GM19328 (cell line): ENCODE measurements around the gene SIPA1L3.

Experiments used
- ATAC-seq: cut with Tn5 transposase; IDR thresholded peaks from one replicate; pipeline ENCODE4 v1.9.1; 2021; ENCODE audit warnings: mild to moderate bottlenecking, moderate library complexity; ENCODE audit not compliant: unreplicated experiment

Gene SIPA1L3

DNA sequence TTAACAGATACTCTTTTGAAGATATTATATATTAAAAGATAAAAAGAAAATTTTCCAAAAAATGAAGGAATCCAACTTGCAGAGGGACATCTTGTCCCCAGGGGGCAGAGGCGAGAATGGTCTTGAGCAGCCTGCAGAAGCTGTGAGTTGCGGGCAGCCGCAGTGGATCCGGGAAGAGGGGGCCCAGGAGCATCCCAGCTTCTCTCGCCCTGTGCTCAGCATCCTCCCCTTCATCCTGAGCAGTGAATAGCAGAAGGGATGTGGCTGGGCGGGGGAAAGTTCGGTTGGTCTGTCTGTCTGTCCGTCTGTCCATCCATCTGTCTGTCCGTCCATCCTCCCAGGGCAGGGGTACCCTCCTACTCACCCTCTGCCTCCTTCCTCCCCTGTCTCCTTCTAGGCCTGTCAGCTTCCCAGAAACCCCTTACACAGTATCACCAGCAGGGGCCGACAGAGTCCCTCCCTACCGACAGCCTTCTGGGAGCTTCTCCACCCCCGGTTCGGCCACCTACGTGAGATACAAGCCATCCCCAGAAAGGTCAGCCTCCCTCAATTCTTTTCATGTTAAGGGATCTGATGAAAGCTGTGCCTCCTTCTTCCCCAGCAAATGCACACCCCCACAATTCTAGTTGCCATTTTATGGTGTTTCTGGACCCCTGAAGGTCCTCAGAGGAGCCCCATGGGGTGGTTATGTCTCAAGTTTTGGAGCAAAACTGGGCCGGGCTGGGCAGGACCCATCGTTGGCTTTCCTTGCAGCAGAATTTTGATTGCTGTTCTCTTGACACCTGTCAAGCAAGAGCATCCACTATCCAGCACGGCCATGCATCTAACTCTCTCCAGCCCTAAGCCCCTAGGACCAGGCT lies 235.4 kb downstream of the SIPA1L3 start:
- ATAC-seq: no peak

DNA sequence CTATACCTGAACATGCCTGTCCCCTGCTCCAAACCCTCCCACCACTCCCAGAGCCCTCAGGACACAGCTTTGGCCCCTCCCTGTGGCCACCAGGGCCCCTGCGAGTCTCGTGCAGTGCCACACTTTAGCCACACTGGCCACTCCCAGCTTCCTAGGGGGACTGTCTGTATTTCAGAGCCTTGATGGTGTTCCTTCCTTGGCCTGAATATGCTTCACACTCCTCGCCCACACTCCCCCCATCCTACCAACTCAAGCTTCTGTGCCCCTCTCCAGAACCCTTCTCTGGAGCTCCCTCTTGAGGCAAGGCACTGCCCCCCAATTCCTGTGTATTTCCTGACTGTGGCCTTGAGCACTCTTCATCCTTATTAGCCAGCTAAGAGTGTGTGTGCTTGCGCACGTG lies 236.8 kb downstream of the SIPA1L3 start:
- no peak for ATAC-seq

DNA sequence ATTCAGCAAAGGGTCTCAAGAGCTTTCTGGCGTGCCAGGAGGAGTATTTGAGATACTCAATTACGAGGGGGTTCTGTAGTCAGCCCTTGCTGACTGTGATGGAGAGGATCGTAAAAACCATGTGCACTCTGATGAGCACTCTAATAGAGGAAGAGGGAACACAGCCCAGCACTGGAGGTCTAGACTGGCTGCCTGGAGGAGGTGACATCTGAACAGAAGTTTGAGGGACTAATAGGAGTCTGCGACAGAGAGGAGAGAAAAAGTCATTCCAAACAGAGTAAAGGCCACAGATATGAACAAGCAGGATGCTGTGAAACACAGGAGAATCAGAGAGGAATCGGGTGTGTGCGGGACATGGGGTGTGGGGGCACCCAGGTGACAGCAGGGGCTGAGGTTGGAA lies 237.7 kb downstream of the SIPA1L3 start:
- ATAC-seq: no peak

DNA sequence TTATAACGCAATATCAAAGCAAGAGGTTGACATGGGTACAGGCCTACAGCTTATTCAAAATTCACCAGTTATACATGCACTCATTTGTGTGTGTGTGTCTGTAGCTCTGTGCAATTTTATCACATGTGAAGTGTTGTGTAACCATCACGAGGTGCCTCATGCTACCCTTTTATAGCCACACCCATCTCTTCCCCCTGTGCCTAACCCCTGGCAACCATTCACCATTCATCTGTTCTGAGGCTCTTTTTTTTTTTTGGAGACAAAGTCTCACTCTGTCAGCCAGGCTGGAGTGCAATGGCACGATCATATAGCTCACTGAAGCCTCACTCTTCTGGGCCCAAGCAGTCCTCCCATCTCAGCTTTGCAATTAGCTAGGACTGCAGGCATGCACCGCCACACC lies 238.6 kb downstream of the SIPA1L3 start:
- ATAC-seq: no peak

DNA sequence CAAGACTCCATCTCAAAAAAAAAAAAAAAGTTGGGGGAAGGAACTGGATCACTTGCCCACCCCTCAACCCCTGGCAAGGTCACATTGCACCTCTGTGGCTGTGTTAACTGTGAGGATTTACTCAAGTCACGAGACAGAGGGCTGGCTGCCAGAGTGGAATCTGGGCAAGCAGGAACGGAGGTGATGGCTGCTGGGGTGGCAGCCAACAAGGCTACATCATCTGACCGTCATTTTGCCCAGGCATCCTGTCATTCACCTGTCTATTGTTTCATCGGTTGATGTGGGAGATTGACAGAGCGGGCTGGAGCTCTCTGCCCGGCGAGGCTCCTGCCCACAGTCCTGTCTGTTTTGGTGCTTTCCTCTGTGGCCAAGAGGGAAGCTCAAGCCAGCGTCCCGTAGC lies 241.3 kb downstream of the SIPA1L3 start:
- no peak for ATAC-seq

DNA sequence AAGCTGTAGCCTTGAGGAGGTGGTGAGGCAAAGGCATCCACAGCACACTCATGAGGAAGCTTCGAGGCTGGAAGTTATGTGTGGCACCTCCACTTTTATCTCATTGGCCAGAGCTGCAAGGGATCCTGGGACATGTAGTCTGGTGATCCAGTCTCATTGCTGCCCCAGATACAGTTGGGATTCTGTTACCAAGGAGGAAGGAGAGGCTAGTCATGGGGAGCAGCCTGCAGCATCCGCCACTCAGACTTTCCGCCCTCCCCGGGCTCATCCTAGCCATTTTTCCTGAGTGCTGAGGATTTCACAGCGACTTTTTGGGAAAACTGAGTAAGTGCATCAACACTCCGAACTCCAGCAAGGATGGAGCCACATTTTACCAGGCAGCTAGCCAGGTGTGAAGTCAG lies 242.7 kb downstream of the SIPA1L3 start:
- no peak for ATAC-seq

DNA sequence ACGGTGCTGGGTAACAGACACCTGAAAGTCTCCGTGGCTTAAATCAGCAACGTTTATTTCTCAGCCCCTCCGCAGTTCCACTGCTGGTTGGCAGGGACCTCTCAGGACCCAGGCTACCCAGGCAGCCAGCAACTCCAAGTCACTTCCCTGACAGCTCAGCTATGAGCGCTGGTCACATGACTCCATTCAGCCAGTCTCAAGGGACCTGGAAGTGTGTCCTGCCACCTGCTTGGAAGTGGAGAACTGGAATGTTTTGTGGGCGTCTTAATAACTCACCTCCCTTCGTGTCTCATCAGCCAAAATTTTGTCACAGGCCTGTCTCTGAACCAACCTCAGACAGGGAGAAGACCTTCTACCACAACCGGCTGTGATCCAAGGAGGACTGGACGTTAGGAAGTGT lies 244.2 kb downstream of the SIPA1L3 start:
- no peak for ATAC-seq

DNA sequence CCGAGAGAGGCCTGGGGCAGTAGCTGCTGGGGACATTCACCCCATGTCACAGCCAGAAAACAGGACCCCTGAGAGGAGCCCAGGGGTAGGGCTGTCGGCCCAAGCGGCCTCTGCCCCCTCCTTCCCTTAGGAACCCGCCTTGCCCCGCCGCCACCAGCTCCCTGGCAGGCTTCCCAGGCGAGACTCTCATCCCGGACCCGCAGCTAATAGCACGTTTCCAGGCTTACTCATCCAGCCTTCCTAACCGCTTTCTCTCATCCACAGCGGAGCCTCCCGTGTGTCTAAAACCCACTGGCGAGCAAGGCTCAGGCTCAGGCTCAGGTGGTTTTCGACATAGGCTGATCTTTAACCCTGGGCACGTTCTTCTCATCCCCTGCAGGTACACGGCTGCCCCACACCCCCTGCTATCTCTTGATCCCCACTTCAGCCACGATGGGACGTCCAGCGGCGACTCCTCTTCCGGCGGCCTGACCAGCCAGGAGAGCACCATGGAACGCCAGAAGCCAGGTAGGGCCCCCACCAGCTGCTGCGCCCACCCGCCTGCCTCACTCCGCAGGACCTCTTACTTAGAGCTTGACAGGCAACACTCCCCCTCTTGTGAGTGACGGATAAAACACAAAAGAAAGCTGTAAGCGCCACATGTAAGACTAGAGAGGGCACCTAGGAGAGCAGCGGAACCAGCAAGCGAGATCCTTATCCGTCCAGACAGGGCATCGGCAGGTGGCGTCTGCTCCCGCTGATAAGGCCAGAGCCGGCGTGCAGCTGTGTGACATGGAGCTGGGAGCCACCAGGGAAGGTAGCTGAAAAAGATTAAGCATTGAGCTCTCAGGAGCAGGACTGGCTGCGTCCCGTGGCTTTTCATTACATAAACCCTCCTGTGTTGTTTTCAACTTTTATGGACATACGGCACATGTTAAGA lies 245.7 kb downstream of the SIPA1L3 start:
- ATAC-seq: no peak

DNA sequence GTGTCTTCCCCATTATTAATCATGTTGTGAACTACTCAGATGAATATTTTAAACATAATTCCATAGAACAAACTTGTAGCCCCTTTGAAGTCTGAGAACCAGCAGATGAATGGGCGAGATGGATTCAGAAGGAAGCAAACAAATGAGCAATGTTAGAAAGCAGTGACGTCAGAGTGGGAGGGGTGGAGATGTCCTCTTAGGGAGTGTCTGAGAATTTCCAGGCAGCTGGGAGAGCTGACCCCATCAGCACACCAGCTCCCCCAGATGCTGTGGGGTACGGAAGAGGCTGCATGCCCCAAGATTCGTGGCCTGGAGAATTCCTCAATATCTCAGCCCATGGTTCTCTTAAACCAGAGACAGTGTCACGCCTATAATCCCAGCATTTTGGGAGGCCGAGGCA lies 248.4 kb downstream of the SIPA1L3 start:
- no peak for ATAC-seq

DNA sequence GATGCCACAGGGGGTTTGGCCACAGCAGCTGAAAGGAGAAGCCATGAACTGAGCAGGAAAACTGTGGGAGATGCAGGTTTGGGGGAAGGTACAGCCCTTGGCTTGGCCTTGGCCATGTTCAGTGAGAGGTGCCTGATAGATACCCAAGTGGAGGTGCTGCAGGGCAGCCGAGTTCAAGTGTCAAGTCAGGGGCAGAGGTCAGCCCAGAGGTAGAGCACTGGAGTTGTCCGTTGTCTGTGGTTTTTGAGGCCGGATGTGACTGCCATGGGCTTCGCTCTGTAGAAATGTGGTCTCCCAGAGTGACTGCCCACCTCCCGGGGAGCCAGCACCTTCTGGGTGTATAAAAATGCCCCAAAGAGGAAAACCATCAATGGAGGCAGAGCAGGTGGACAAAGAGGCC lies 251.7 kb downstream of the SIPA1L3 start:
- no peak for ATAC-seq

DNA sequence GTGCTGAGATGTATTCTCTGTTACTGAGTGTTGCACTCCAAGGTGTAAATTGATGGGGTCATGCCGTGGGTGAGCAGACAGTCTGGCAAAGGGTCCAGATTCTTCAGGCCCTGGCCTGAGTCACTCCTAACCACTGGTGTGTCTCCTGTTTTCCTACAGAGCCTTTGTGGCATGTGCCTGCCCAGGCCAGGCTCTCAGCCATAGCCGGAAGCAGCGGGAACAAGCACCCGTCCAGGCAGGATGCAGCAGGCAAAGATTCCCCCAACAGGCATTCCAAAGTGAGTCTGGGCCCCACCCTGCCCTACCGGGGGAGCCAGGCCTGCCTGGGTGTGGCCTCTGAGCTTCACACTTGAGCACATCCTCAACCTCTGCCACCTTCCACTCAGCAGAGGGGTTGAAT lies 255.1 kb downstream of the SIPA1L3 start:
- no peak for ATAC-seq

DNA sequence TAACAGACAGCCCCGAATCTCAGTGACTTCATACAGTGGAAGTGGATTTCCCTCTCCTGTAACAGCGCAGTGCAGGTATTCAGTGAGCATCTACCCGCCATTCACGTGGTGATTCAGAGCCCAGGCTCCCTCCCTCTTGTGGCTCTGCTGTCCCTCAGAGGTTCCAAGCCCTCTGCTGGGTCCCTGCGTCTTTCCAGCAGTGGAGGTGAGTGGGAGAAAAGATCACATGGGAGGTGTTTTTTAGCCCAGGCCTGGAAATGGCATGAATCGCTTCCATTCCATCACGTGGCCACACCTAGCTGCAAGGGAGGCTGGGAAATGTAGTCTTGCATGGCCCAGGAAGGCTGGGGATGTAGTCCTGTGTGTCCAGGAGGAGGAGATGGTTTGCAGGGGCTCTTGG lies 255.6 kb downstream of the SIPA1L3 start:
- no peak for ATAC-seq

DNA sequence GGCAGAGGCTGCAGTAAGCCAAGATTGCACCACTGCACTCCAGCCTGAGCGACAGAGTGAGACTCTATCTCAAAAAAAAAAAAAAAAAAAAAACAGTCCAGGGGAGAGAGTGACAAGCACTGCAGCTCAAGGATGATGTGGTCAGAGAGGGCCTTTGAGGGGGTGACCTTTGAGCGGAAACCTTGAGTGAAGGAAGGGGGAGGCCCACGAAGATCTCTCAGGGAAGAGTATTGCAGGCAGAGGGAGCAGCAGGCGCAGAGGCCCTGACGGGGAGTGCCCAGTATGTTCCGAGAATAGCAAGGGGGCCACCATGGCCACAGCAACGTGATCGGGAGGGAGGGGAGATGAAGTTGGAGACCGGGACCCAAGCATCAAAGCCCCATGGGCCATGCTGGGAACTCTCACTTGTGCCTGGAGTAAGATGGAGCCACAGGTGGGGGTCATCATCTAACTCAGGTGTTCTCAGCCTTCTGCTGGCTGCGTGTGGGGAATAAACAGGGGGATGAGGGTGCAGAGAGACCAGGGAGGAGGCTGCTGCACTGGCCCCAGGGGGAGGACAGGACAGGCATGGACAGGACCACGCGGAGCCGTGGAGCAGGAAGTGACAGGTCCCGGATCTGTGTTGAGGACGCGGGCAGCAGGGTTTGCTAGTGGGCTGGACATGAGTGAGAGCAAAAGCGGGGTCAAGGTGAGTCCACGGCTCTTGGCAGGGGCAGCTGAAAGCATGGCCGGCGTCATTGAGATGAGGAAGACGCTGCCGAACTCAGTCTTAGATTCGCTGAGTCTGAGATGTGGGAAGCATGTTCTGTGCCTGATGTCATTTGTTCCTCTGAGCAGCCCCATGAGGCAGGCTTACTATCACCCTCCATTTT lies 256.6 kb downstream of the SIPA1L3 start:
- ATAC-seq: no peak

DNA sequence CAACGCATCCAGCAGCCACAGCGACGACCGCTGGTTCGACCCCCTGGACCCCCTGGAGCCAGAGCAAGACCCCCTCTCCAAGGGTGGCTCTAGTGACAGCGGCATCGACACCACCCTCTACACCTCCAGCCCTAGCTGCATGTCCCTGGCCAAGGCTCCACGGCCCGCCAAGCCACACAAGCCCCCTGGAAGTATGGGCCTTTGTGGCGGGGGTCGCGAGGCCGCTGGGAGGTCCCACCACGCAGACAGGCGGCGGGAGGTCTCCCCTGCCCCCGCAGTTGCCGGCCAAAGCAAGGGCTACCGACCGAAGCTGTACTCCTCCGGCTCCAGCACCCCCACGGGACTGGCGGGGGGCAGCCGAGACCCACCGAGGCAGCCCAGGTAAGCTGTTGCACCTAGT lies 257.5 kb downstream of the SIPA1L3 start:
- ATAC-seq: no peak

DNA sequence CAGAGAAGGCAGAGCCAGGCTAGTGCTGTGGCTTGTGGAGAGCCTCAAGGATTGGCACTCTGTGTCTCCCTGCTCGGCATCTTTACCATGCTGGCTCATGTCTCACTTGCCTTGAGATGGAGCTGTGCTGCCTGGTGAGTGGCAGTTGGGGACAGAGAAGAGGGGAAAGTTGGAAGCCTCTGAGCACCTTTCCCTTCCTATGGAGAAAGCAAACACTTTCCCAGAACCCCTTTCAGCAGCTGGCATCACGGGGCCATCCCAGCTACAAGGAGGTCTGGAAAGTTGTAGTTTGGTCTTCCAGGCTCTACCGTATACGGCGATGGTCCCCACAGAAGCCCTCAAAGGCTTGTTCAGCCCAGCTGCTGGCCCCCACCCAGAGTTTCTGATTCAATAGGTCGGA lies 258.3 kb downstream of the SIPA1L3 start:
- no peak for ATAC-seq

DNA sequence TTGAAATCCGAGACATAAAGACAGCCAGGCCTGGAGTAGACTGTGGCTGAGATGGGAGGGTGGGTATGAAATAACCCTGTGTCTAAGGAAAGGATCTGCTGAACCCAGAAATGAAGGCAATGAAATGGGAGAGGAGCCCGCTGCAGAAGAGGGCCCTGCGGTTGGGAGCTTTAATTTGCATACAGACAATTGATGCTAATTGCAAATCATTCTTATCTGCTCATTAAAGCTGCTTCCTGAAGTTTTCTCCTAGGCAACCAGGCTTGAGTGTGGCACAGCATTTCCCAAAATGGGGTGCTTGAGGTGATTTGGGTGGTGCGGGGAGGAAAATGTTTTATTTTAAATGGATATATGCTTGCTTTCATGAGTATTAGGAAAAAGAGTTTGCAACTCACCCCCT lies 261.6 kb downstream of the SIPA1L3 start:
- ATAC-seq: no peak

DNA sequence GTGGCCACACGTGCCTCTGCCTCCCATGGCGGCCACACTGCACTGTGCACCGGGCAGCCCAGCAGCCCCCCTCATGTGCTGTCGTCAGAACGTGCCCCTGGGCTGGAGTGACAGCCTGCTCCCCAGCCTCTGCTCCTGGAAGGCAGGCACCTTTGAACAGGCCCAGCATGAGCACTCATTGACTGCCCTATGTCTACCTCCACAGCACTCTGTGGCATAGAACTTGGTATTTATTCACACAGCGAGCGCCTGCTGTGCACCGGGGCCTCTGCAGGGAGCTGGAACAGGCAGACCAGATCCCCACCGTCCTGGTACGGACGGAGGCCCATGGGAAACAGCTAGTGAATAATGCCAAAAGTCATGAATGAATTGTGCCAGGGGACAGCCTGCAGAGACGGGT lies 263.3 kb downstream of the SIPA1L3 start:
- no peak for ATAC-seq

DNA sequence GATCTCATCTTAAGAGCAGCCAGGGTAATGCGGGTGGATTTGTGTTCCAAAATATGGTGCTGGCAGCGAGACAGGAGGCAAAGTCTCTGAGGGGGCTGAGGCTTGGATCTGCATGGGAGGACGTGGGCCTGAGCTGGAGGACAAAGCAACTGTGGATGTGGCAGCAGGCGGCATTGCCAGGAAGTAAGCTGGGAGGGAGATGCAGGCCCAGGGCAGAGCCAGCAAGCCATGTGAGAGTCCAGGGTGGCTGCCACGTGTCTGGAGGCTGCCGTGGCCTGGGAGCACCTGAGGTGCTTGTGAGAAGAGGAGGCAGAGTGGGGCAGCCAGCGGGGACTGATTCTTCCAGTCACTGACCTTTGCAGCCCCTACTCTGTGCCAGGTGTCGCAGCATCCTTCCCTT lies 265.0 kb downstream of the SIPA1L3 start:
- ATAC-seq: no peak

DNA sequence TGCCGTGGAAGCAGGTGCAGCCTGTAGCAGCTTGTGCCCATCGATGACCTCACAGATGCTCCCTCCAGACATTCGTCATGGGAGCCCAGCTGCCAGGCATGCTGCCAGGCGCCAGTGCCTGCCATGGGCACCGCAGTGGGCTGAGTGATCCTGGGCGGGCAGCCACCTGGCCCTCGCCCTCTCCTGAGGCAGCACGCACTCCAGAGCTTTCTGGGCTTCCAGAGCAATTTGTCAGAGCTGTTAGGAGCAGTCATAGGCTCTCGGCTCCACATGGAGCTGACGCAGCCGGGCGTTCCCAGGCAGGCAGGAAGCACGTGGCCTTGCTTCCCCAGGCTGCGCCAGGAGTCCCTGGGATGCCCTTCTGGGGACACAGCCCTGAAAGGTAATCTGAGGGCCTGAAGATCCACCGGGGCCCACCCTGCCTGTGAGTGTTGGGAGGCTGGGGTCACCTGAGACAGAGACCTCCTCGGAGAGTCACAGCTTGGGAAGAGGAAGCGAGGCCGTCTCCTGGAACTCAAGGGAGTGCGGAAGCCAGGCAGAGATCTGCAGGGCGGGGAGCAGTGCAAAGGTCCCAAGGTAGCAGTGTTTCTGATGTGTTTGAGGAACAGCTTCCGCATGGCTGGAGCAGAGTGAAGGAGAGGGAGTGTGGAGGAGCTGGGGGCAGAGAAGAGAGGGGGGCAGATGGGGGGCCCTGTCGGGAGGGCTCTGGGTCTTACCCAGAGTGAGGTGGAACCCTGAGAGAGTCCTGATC lies 266.5 kb downstream of the SIPA1L3 start:
- ATAC-seq: no peak

DNA sequence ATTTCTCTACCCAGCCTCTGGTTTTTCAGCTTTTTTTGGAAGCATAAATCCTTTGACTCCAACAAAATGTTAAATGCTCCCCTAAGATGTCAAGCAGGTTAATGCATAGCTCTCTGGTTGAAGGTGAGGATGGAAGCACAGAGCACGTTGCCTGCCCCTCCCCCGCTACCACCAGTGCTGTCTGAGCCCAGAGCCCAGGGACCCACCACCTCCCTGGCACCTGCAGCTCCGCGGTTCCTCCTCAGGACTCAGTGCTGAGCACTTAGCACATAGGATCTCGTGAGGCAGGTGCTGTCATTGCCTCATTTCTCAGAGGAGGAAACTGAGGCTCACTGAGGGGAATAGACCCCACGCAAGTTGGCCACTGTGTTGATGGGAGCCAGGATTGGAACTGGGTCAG lies 268.4 kb downstream of the SIPA1L3 start:
- no peak for ATAC-seq
